Cardiac muscle cell (in vitro differentiated cells and primary cell): ENCODE results near the gene PIM2. TPM values are rescaled to one million over a fixed set of nuclear protein-coding genes. Genes with fewer than 3 reads are reported as not detected.

Source experiments
- DNase-seq, 2 donors: peaks; one replicate each; pipeline versions ENCODE4 v3.0.0 to v3.0.0-alpha.2; 2010 to 2017; ENCODE audit warnings: low read depth in 1 of 2, low spot score in 1 of 2
- H3K27ac ChIP-seq: fragments of 200-600 bp; sonication (generic); 2 replicates; pipeline ENCODE4 v1.5.1; 2016
- H3K27me3 ChIP-seq: fragments of 200-600 bp; sonication (generic); 2 replicates; pipeline ENCODE4 v1.6.0; 2016; ENCODE audit warnings: control low read depth
- H3K36me3 ChIP-seq: fragments of 200-600 bp; sonication (generic); 2 replicates; pipeline ENCODE4 v1.5.1; 2016; ENCODE audit warnings: control low read depth
- H3K4me1 ChIP-seq: fragments of 200-600 bp; sonication (generic); 2 replicates; pipeline ENCODE4 v1.8.1; 2017; ENCODE audit warnings: low read depth, mild to moderate bottlenecking, mixed run types
- H3K4me3 ChIP-seq: fragments of 200-600 bp; sonication (generic); 2 replicates; pipeline ENCODE4 v1.5.1; 2016; ENCODE audit warnings: mild to moderate bottlenecking
- H3K9me3 ChIP-seq: fragments of 200-600 bp; sonication (generic); 2 replicates; pipeline ENCODE4 v1.5.1; 2017; ENCODE audit warnings: low read depth, mild to moderate bottlenecking, control low read depth
- CTCF ChIP-seq: IDR thresholded peaks from 2 replicates; pipeline ENCODE4 v1.5.1; 2012; ENCODE audit warnings: low read depth, mild to moderate bottlenecking, low read length
- polyA plus RNA-seq: library from polyadenylated mRNA; unstranded; fragments of >200 nt; fragmentation: Nextera tagmentation; extraction: Ambion mirVana; gene quantifications from 2 replicates; pipeline ENCODE4 v1.2.1, GENCODE V29; 2016
- total RNA-seq: library from RNA; depleted of rRNA; stranded (reverse); fragments of >200 nt; gene quantifications from 2 replicates; pipeline ENCODE4 v1.2.3, GENCODE V29; 2016

Gene PIM2
- total and polyA plus RNA-seq, 2 experiments from 2014 or later, result 20.7 to 25.2 TPM

DNA sequence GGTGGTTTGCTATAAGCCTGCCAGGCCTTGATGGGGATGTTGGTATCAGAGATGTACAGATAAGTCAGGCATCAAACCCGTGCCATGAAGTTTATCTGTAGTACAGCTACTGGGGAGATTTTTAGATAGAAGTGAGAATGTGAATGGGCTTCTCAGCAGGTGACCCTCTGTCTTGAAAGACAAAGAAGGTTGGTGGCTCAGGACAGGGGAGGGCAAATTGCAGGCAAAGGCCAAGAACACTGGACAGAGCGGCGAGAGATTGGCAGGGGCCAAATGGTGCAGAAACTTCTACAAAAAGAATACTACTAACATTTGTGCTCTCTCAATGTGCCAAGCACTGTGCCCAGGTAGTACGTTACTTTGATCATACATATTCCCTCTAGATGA lies 1.9 kb upstream of the PIM2 start:
- DNase-seq, result no peak
- Histone ChIP-seq H3K27me3 (no peaks in the 10 kb centered on the region), H3K27ac (no peak overlapping the region), H3K36me3 (no peaks in the 10 kb centered on the region), H3K4me3 (no peak overlapping the region), H3K9me3 (no peaks in the 10 kb centered on the region), H3K4me1 (peaks cover 7% of the 10 kb centered on the region)
- no peak for TF ChIP-seq CTCF

GRCh38 chrX:48919947-48920717 lies 1.3 kb upstream of the PIM2 start:
- peak overlapping the region; percentile 70 for H3K4me3 ChIP-seq
- peak overlapping the region; percentile 83 for H3K27ac ChIP-seq

DNA sequence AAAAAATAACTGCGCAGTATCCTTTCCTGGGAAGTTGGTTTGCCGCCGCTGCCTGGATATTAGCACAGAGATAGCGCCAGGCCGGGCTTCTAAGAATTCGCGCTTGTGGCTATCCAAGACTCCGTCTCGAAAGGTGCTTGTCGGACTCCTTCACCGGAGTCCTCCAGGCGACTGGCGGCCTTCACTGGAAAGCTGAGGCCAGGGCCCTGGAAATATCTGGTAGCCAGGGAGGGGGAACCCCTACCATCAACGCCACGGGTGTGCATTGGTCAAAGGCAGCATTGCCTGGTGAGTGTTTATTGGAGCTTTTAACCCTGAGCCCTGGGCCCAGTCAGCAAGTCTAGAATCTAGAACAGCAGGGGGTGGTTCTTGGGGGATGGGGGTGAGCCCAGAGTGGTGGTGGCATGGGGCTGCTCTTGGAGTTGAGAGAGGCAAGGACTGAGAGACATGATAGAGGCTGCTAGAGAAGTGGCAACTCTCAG lies 577 bp upstream of the PIM2 start:
- DNase-seq, result no peak
- Histone ChIP-seq H3K27ac (peak overlapping the region; percentile 83), H3K4me1 (peaks cover 7% of the 10 kb centered on the region), H3K36me3 (no peaks in the 10 kb centered on the region), H3K9me3 (no peaks in the 10 kb centered on the region), H3K27me3 (no peaks in the 10 kb centered on the region), H3K4me3 (peak overlapping the region; percentile 70)
- no peak for TF ChIP-seq CTCF

More at GRCh38 chrX:48919947-48920717, 1.3 kb upstream of the PIM2 start:
- peaks cover 7% of the 10 kb centered on the region for H3K4me1 ChIP-seq
- H3K36me3 ChIP-seq, result no peaks in the 10 kb centered on the region
- no peaks in the 10 kb centered on the region for H3K27me3 ChIP-seq
- no peak for DNase-seq
- H3K9me3 ChIP-seq, result no peaks in the 10 kb centered on the region
- TF ChIP-seq CTCF, result no peak

DNA sequence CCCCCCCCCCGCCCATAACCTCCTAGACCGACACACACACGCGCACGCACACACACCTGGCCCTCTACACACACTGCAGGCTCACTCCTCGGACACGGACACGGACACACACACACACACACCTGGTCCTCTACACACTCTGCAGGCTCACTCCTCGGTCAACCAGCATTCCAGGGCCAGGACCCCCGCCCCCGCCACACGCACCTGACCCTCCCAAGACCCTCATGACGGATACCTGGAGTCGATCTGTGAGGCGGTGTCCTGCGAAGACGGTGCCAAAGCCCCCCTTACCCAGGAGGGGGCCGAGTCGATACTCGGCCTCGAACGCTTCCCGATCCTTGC lies 552 bp downstream of the PIM2 start:
- no peak for TF ChIP-seq CTCF
- no peaks in the 10 kb centered on the region for H3K9me3 ChIP-seq
- peaks cover 6% of the 10 kb centered on the region for H3K36me3 ChIP-seq
- H3K4me3 ChIP-seq, result peak overlapping the region; percentile 70
- H3K27ac ChIP-seq, result no peak overlapping the region
- DNase-seq, result no peak
- H3K27me3 ChIP-seq, result no peaks in the 10 kb centered on the region
- peaks cover 7% of the 10 kb centered on the region for H3K4me1 ChIP-seq

DNA sequence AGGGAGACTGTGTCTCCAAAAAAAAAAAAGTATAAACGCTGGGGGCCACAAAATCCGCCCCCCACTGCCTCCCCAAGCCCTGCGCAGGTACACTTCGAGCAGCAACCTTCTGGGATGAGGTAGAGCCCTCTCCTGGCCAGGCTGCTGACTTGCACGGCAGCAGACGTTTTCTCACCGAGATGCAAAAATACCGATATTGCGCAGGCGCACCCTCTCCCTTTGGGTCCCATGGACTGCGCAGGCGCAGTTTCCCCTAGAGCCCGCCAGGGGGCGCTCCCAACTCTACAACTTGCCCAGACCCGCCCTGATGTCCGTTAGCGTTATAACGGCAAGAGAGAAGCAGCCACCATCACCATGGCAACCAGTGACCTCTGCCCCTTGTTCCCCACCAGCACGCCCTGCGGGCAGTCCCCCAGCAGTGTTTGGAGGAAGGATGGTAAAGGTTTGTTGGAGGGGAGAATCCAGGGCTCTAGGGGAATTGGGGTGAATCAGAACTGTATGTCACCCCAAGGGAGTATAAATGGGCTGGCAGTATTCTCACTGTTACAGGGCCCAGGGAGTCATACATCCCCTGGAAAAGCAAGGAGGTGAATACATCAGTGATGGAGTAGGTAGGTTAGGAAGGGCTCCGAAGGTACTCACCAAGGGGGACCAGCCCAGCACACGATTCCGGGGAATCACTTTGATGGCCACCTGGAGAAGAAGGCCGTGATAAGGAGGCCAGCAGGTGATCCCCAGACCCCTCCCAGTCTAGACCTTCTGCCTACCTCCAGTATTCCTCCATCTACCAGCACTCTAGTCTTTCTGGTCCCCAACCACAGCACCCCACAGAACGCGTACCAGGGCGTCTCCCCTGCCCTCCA lies 1.5 kb downstream of the PIM2 start:
- no peaks in the 10 kb centered on the region for H3K27me3 ChIP-seq
- H3K27ac ChIP-seq, result no peak overlapping the region
- peaks cover 6% of the 10 kb centered on the region for H3K36me3 ChIP-seq
- peak overlapping the region; percentile 70 for H3K4me3 ChIP-seq
- peaks cover 7% of the 10 kb centered on the region for H3K4me1 ChIP-seq
- peak; percentile 89 for TF ChIP-seq CTCF
- H3K9me3 ChIP-seq, result no peaks in the 10 kb centered on the region
- peak; percentile 89 to 95 for DNase-seq
